ENCODE data around the gene TNFAIP8. TPM values are rescaled to one million over a fixed set of nuclear protein-coding genes. Genes with fewer than 3 reads are reported as not detected.

TNFAIP8 gene
- total and polyA plus RNA-seq, 2 of the 13 experiments (the other 11 are each of a cell fraction or from before 2014, with no cell fraction given), result 6.4 to 11.2 TPM

DNA sequence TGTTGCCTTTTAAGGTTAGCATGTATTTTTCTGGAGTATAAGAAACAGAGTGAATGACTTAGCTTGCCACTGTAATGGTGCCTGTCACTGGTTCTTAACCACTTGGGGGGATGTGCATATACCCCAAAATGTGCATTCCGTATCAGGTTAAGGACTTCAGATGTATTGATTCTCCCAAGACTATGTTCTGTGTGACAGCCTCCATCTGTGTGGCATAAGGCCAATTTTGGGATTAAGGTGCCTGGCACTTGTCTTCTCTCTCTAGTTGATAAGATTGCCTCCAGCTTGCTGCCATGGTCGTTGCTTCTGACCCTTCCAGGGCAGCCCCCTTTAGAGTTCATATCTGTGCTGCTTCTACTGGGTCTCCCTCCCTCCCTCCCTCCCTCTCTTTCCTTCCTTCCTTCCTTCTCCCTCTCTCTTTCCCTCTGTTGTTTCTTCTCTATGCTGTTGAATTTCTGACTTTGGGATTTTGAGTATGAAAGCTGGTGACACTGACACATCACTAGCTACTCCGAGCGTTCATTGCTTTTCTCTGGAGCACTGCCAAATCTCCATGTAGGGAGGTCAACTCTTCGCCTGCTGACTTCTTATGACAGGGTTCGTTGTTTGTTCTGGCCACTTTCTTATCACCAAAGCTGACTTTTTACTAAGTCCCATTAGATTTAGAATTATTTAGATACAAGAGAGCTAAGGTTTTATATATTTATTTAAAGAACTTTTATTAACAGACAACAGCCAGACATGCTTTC is 31.0 kb downstream of the TNFAIP8 start (continued):
- TF ChIP-seq NCOA2 (CRISPR knock-in tag; IDR thresholded peaks at IDR 0.05), result no peak
- TF ChIP-seq TOE1 (CRISPR knock-in tag; IDR thresholded peaks at IDR 0.05), result no peak
- TF ChIP-seq ZFP82 (CRISPR knock-in tag; IDR thresholded peaks at IDR 0.05; ENCODE audit: borderline replicate concordance), result no peak

DNA sequence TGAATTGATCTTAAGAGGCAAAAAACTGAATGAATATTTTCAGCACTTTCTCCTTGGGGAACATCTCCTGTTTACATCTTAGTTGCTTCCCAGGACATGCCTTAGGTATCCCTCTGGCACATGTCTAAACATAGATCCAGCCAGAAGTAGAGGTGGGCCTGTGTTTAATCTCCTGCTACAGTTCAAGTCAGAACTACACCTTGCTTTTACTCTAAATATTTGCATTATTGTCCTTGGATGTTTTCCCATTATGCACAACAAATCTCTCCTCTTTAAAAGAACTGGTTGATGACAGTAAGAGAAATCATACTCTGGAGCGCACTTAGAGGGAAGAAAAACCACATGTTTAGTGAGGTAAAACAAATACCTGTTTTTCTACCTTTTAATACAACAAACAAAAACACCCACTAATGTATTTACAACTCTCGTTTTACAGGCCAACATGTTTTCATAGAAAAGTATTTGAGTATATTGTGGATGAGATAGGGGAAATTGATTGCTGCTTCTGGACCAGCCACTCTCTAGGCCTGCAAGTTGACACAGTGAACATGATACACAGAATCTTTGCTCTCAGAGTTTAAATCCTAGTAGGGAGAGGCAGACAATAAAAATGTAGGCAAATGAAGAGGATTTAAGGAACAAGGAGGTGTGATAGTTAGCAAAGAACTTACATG is 32.3 kb downstream of the TNFAIP8 start:
- WGBS (ENCODE audit: low lambda C conversion rate), result 47% methylated on average over 2 of the region's 2 CpGs
- peak overlapping the region; percentile 59 for H3K27ac ChIP-seq (ENCODE audit: extremely low read length, insufficient read depth, low read length)
- POLR2A ChIA-PET, result no interaction called here
- intact Hi-C loops (cut with micrococcal nuclease; ENCODE audit: unreplicated experiment) (no loop called here), in situ Hi-C loops (cut with HindIII; ENCODE audit: extremely low pct_ligation_motif_present, low pct_unique_long_range_greater_than_20kb) (no loop called here)
- peak overlapping the region; percentile 43 for H3K4me2 ChIP-seq (ENCODE audit: low read depth, low read length)
- H2AFZ ChIP-seq (ENCODE audit: low read length), result no peak overlapping the region
- H4K20me1 ChIP-seq (ENCODE audit: insufficient read depth, low read length), result no peaks in the 10 kb centered on the region
- peak overlapping the region in 1 of 3 experiments; percentile 7; a peak in 2 of 6 replicates for H3K4me3 ChIP-seq (replicated peaks in 1 of 3; ENCODE audit: insufficient read depth in 1 of 3, low read depth in 2 of 3, low read length in 3 of 3)
- H3K79me2 ChIP-seq (ENCODE audit: insufficient read depth, low read length), result no peaks in the 10 kb centered on the region
- CTCF ChIA-PET (ENCODE audit: low intra/inter-chr PET ratio, low total read pairs), result no interaction called here
- H3K4me1 ChIP-seq (ENCODE audit: insufficient read depth, low read length), result peaks cover 30% of the 10 kb centered on the region
- peak; percentile 22 for DNase-seq (ENCODE audit: low spot score)
- no peak overlapping the region for H3K9ac ChIP-seq (ENCODE audit: insufficient read depth, low read depth, low read length)
- H3K36me3 ChIP-seq (replicated peaks in 1 of 2; ENCODE audit: control insufficient read depth in 1 of 2, insufficient read depth in 2 of 2, low read length in 2 of 2), result no peaks in the 10 kb centered on the region
- no peaks in the 10 kb centered on the region for H3K27me3 ChIP-seq (ENCODE audit: control insufficient read depth in 1 of 2, insufficient read depth in 2 of 2, low read length in 2 of 2)
- peak; percentile 18 for FAIRE-seq
- peak; percentile 96 for ATAC-seq
- no peaks in the 10 kb centered on the region for H3K9me3 ChIP-seq (ENCODE audit: low read length)
- BruUV-seq (replicated peaks), result TSS peak; percentile 83
- TF ChIP-seq, protein P1, sequence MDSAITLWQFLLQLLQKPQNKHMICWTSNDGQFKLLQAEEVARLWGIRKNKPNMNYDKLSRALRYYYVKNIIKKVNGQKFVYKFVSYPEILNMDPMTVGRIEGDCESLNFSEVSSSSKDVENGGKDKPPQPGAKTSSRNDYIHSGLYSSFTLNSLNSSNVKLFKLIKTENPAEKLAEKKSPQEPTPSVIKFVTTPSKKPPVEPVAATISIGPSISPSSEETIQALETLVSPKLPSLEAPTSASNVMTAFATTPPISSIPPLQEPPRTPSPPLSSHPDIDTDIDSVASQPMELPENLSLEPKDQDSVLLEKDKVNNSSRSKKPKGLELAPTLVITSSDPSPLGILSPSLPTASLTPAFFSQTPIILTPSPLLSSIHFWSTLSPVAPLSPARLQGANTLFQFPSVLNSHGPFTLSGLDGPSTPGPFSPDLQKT (CRISPR knock-in tag; IDR thresholded peaks at IDR 0.05; ENCODE audit: borderline replicate concordance), result no peak
- TF ChIP-seq, protein P2, sequence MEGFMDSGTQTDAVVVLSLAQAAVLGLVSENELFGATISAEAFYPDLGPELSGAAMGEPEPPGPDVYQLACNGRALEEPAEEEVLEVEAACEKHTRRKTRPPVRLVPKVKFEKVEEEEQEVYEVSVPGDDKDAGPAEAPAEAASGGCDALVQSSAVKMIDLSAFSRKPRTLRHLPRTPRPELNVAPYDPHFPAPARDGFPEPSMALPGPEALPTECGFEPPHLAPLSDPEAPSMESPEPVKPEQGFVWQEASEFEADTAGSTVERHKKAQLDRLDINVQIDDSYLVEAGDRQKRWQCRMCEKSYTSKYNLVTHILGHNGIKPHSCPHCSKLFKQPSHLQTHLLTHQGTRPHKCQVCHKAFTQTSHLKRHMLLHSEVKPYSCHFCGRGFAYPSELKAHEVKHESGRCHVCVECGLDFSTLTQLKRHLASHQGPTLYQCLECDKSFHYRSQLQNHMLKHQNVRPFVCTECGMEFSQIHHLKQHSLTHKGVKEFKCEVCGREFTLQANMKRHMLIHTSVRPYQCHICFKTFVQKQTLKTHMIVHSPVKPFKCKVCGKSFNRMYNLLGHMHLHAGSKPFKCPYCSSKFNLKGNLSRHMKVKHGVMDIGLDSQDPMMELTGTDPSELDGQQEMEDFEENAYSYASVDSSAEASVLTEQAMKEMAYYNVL (CRISPR knock-in tag; IDR thresholded peaks at IDR 0.05; ENCODE audit: borderline replicate concordance), result peak; percentile 70; the same call in 1 of the 2 replicates
- TF ChIP-seq, protein P3, sequence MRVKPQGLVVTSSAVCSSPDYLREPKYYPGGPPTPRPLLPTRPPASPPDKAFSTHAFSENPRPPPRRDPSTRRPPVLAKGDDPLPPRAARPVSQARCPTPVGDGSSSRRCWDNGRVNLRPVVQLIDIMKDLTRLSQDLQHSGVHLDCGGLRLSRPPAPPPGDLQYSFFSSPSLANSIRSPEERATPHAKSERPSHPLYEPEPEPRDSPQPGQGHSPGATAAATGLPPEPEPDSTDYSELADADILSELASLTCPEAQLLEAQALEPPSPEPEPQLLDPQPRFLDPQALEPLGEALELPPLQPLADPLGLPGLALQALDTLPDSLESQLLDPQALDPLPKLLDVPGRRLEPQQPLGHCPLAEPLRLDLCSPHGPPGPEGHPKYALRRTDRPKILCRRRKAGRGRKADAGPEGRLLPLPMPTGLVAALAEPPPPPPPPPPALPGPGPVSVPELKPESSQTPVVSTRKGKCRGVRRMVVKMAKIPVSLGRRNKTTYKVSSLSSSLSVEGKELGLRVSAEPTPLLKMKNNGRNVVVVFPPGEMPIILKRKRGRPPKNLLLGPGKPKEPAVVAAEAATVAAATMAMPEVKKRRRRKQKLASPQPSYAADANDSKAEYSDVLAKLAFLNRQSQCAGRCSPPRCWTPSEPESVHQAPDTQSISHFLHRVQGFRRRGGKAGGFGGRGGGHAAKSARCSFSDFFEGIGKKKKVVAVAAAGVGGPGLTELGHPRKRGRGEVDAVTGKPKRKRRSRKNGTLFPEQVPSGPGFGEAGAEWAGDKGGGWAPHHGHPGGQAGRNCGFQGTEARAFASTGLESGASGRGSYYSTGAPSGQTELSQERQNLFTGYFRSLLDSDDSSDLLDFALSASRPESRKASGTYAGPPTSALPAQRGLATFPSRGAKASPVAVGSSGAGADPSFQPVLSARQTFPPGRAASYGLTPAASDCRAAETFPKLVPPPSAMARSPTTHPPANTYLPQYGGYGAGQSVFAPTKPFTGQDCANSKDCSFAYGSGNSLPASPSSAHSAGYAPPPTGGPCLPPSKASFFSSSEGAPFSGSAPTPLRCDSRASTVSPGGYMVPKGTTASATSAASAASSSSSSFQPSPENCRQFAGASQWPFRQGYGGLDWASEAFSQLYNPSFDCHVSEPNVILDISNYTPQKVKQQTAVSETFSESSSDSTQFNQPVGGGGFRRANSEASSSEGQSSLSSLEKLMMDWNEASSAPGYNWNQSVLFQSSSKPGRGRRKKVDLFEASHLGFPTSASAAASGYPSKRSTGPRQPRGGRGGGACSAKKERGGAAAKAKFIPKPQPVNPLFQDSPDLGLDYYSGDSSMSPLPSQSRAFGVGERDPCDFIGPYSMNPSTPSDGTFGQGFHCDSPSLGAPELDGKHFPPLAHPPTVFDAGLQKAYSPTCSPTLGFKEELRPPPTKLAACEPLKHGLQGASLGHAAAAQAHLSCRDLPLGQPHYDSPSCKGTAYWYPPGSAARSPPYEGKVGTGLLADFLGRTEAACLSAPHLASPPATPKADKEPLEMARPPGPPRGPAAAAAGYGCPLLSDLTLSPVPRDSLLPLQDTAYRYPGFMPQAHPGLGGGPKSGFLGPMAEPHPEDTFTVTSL (CRISPR knock-in tag; IDR thresholded peaks at IDR 0.05; ENCODE audit: borderline replicate concordance), result peak; percentile 44; the same call in 1 of the 2 replicates
- TF ChIP-seq PITX1 (CRISPR knock-in tag; IDR thresholded peaks at IDR 0.05) (no peak), ZBTB38 (CRISPR knock-in tag; IDR thresholded peaks at IDR 0.05) (no peak)
- TF ChIP-seq, protein P4, sequence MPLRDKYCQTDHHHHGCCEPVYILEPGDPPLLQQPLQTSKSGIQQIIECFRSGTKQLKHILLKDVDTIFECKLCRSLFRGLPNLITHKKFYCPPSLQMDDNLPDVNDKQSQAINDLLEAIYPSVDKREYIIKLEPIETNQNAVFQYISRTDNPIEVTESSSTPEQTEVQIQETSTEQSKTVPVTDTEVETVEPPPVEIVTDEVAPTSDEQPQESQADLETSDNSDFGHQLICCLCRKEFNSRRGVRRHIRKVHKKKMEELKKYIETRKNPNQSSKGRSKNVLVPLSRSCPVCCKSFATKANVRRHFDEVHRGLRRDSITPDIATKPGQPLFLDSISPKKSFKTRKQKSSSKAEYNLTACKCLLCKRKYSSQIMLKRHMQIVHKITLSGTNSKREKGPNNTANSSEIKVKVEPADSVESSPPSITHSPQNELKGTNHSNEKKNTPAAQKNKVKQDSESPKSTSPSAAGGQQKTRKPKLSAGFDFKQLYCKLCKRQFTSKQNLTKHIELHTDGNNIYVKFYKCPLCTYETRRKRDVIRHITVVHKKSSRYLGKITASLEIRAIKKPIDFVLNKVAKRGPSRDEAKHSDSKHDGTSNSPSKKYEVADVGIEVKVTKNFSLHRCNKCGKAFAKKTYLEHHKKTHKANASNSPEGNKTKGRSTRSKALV (CRISPR knock-in tag; IDR thresholded peaks at IDR 0.05), result no peak

Measured in HepG2 (cell line).